Adrenal gland (tissue), 12 donors: Measurements from ENCODE around the gene KCTD17. TPM values are rescaled to one million over a fixed set of nuclear protein-coding genes. Genes with fewer than 3 reads are reported as not detected.

ENCODE experiments used
- DNase-seq, 7 donors: peaks; one replicate each; pipeline ENCODE4 v3.0.0-alpha.2; 2019 to 2020
- H3K27ac ChIP-seq, 5 donors: fragments of 200-600 bp; sonication (generic) in 4 of 5; 1 replicate in 3 of 5; 2 replicates in 2 of 5; pipeline versions ENCODE4 v1.5.1 to v1.8.0; 2016 to 2020; ENCODE audit warnings: mild to moderate bottlenecking in 1 of 5
- H3K27me3 ChIP-seq: fragments of 200-600 bp; 2 replicates; pipeline ENCODE4 v1.8.0; 2021
- H3K36me3 ChIP-seq, 2 donors: fragments of 200-600 bp; replicated peaks in 1 of 2; 1 replicate in 1 of 2; 2 replicates in 1 of 2; pipeline versions ENCODE4 v1.5.1 to v1.8.0; 2018 to 2022
- H3K4me1 ChIP-seq, 2 donors: fragments of 200-600 bp; replicated peaks in 1 of 2; 1 replicate in 1 of 2; 2 replicates in 1 of 2; pipeline versions ENCODE4 v1.5.1 to v1.8.0; 2018 to 2021
- H3K4me3 ChIP-seq, 4 donors: fragments of 200-600 bp; sonication (generic) in 3 of 4; one replicate each; pipeline ENCODE4 v1.5.1; 2016 to 2018
- H3K9me3 ChIP-seq, 3 donors: fragments of 200-600 bp; sonication (generic) in 1 of 3; replicated peaks in 1 of 3; 1 replicate in 2 of 3; 2 replicates in 1 of 3; pipeline versions ENCODE4 v1.5.1 to v1.8.0; 2016 to 2021
- POLR2A ChIP-seq, 2 donors: fragments of 450-650 bp; IDR thresholded peaks; one replicate each; pipeline ENCODE4 v1.6.1; 2017; ENCODE audit warnings: antibody characterized with exemption in 2 of 2, mild to moderate bottlenecking in 2 of 2, moderate library complexity in 1 of 2
- WGBS, 4 donors: extraction: QIAGEN DNeasy Blood & Tissue Kit in 2 of 4; methylation state at CpG; one replicate each; pipeline versions ENCODE4 v1.1.5 to v1.1.7; 2013 to 2017; 5-methylcytosine and 5-hydroxymethylcytosine counted together
- intact Hi-C, 2 donors: fragments of 100-400 bp; cut with DNase I; formaldehyde crosslinking; loops; one replicate each; pipeline versions ENCODE4 v1.14.1 to v1.15.0; 2022 to 2023
- polyA plus RNA-seq, 3 donors: library from polyadenylated mRNA; stranded (reverse); fragments of 200-250 nt in 2 of 3; fragments of 350-450 nt in 1 of 3; fragmentation: Illumina TruSeq in 1 of 3; extraction: RNeasy Lipid Tissue Mini Kit (QIAGEN cat#74804) in 1 of 3; gene quantifications; one replicate each; pipeline ENCODE4 v1.2.3, GENCODE V29; 2013 to 2014
- total RNA-seq, 9 donors: library from RNA; depleted of rRNA in 4 of 9; stranded (reverse); fragments of >200 nt in 4 of 9; fragments of 120-200 nt in 1 of 9; fragmentation: NEBNext Ultra II Directional in 1 of 9; extraction: Animal tissue kit (Norgen Biotek cat#: 25700) in 1 of 9; gene quantifications; one replicate each; pipeline versions ENCODE4 v1.1.0 to v1.2.4, GENCODE V29; 2013 to 2023
- TF ChIP-seq, protein P1 (sequence below), 6 experiments: fragments of 450-650 bp in 4 of 6; fragments of 200-600 bp in 2 of 6; sonication (generic) in 1 of 6; IDR thresholded peaks; 1 replicate in 5 of 6; 2 replicates in 1 of 6; pipeline versions ENCODE4 v1.5.1 to v1.8.0; 2016 to 2021; ENCODE audit warnings: antibody characterized with exemption in 6 of 6, mild to moderate bottlenecking in 2 of 6, moderate library complexity in 1 of 6
- donor health status: healthy with polysubstance abuse.
- donor health status: Bipolar disorder and iron deficiency.
- donor health status: DM: yes; HTN: yes; CAD: no.
- donor health status: DM: no; HTN: no; CAD: no.
- donor health status: DM: no; HTN: no; CAD: no.
- donor health status: DM: yes; HTN: yes; CAD: no.

The KCTD17 gene
- total and polyA plus RNA-seq, 12 donors = 10.0 to 71.5 (median 27.0) TPM

DNA sequence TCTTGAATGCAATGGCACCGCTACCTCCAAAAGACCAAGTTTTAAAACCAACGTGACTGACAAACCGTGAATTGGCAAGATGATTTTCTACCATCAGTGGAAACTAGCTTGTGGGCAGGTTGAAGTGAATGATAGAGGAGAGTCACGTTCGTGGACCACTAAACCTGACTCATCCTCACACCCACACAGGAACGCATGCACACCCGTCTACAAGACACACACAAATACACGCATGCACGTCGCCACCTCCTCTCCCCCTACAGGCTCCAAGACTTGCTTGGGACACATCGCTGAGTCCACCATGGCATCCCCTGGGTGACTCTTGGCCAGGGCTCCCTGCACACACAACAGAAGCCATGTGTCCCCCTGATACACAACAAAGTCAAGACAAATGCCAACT lies 43.6 kb downstream of the KCTD17 start:
- TF ChIP-seq, protein P1, sequence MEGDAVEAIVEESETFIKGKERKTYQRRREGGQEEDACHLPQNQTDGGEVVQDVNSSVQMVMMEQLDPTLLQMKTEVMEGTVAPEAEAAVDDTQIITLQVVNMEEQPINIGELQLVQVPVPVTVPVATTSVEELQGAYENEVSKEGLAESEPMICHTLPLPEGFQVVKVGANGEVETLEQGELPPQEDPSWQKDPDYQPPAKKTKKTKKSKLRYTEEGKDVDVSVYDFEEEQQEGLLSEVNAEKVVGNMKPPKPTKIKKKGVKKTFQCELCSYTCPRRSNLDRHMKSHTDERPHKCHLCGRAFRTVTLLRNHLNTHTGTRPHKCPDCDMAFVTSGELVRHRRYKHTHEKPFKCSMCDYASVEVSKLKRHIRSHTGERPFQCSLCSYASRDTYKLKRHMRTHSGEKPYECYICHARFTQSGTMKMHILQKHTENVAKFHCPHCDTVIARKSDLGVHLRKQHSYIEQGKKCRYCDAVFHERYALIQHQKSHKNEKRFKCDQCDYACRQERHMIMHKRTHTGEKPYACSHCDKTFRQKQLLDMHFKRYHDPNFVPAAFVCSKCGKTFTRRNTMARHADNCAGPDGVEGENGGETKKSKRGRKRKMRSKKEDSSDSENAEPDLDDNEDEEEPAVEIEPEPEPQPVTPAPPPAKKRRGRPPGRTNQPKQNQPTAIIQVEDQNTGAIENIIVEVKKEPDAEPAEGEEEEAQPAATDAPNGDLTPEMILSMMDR (IDR thresholded peaks at IDR 0.05) = no peak
- no peak for TF ChIP-seq POLR2A (IDR thresholded peaks at IDR 0.05)
- Histone ChIP-seq H3K4me3 (no peak overlapping the region), H3K27me3 (peaks cover 4% of the 10 kb centered on the region), H3K27ac (no peak overlapping the region), H3K36me3 (no peaks in the 10 kb centered on the region), H3K9me3 (no peaks in the 10 kb centered on the region), H3K4me1 (no peaks in the 10 kb centered on the region)
- intact Hi-C loops = no loop called here
- no peak for DNase-seq
- WGBS, 4 donors = 77 to 82% (median 81%) methylated on average over 10 to 11 of the region's 11 CpGs

DNA sequence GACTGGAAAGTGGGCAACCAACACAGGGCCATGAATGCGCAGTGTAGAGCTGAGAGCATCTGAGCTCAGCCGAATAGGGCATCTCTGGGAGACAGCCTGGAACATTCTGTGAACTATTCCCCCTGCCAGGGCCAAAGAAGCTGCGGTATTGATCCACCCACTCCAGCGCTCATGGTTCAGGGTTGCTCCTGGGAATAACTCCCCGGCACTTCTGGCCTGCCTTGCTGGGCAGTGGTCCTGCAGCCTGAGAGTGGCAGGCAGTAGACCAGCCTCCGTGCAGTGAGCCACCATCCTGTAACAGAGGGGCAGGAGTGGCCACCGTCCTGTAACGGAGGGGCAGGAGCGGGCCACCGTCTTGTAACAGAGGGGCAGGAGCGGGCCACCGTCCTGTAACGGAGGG lies 45.8 kb downstream of the KCTD17 start:
- no peak overlapping the region for H3K4me3 ChIP-seq
- no peak for TF ChIP-seq POLR2A (IDR thresholded peaks at IDR 0.05)
- TF ChIP-seq, protein P1 (IDR thresholded peaks at IDR 0.05) = no peak
- intact Hi-C loops = no loop called here
- no peaks in the 10 kb centered on the region for H3K36me3 ChIP-seq
- WGBS, 4 donors = 78 to 80% (median 80%) methylated on average over 2 to 13 of the region's 13 CpGs
- no peak overlapping the region for H3K27ac ChIP-seq
- no peaks in the 10 kb centered on the region for H3K4me1 ChIP-seq
- no peak for DNase-seq
- peaks cover 4% of the 10 kb centered on the region for H3K27me3 ChIP-seq
- H3K9me3 ChIP-seq = no peaks in the 10 kb centered on the region

DNA sequence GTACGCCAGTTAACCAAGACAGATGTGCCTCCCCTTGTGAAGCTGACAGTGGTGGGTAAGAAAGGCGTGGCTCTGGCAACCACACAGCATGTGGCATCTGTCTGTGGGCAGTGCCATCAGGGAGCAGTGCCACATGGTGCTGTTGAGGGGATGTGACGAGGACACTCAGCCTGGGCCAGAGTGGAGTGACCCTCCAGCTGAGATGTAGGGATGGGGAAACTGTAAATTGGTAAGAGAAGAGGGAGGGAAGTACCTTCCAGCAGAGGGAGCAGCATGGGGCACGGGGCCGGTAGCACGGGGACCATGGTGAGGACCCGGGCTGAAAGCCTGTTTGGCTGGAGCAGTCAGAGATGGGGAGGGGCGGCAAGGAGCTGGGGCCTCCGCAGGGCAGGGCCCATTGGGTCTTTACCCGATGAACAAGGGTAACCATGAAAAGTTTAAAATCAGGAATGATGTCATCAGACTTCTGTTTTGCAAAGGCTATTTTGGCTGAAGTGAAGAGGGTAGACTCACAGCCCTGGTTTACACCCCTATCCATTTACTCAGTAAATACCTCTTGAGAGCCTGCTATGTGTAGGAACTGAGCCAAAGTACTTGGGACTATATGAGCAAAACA lies 47.5 kb downstream of the KCTD17 start:
- Histone ChIP-seq H3K36me3 (no peaks in the 10 kb centered on the region), H3K4me1 (no peaks in the 10 kb centered on the region), H3K9me3 (no peaks in the 10 kb centered on the region), H3K4me3 (no peak overlapping the region), H3K27ac (no peak overlapping the region), H3K27me3 (peaks cover 4% of the 10 kb centered on the region)
- WGBS, 4 donors = 66 to 71% (median 69%) methylated on average over 9 to 10 of the region's 10 CpGs
- intact Hi-C loops = no loop called here
- DNase-seq = no peak
- no peak for TF ChIP-seq POLR2A (IDR thresholded peaks at IDR 0.05)
- TF ChIP-seq, protein P1 (IDR thresholded peaks at IDR 0.05) = no peak

DNA sequence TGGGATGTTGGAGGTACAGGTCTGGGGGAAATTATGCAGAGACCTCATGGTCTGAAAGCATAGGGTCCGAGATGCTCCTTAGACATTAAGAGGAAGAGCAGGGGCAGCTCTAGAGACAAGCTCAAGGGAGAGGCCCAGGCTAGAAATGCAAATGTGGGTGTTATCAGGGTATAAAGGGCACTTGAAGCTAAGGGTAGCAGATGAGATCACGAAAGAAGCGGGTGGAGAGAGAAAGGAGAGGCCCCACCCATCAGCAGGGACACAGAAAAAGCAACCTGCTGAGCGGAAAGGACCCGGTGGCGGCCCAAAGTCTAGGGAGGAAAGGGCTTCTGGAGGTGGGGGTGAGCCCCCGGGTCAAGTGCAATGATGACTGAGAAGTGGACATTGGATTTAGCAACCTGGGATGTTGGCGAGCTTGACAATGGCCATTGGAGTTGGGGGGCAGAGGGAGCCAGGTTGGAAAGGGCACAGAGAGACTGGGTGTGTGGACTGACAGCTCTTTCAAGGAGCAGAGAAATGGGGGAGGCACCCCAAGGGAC lies 49.1 kb downstream of the KCTD17 start:
- H3K4me1 ChIP-seq = no peaks in the 10 kb centered on the region
- TF ChIP-seq POLR2A (IDR thresholded peaks at IDR 0.05) = no peak
- DNase-seq = no peak
- WGBS, 4 donors = 71 to 80% (median 78%) methylated on average over 8 of the region's 8 CpGs
- H3K27ac ChIP-seq = no peak overlapping the region
- H3K9me3 ChIP-seq = no peaks in the 10 kb centered on the region
- peaks cover 2% of the 10 kb centered on the region for H3K27me3 ChIP-seq
- intact Hi-C loops = no loop called here
- no peak overlapping the region for H3K4me3 ChIP-seq
- no peaks in the 10 kb centered on the region for H3K36me3 ChIP-seq
